GM19463 (cell line): ENCODE data around the gene SPTBN1.
"Not testable (repeated sequence)": the region's sequence is repeated elsewhere in the genome, so short reads cannot be mapped to it uniquely, and the experiment has no call there.

Experiments used
- ATAC-seq: cut with Tn5 transposase; IDR thresholded peaks from one replicate; pipeline ENCODE4 v1.9.1; 2021; ENCODE audit warnings: mild to moderate bottlenecking, moderate library complexity; ENCODE audit not compliant: unreplicated experiment

Gene SPTBN1

DNA sequence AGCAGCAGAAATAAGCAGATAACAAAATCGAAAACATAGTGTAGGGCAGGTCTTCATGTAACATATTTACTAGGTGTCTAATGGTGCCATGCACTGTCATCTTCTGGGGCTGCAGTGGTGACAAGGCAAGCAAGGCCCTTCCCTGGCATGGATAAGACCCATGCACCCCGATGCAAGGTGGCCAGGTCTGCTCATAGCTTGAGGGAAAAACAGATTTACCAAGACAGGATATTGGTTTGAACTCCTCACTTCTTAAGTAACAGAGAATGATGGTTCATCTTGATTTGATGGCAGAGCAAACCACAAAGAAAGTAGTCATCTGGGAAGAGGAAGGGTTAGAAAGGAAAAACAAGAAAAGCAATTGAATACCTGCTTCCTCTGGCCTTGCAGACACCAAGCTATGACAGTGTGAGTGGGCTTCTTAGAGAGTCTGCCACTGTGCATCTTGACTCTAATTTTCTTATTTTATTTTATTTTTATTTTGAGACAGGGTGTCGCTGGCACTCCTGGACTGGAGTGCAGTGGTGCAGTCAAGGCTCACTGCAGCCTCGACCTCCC, 231.5 kb downstream of the SPTBN1 start:
- no peak for ATAC-seq

DNA sequence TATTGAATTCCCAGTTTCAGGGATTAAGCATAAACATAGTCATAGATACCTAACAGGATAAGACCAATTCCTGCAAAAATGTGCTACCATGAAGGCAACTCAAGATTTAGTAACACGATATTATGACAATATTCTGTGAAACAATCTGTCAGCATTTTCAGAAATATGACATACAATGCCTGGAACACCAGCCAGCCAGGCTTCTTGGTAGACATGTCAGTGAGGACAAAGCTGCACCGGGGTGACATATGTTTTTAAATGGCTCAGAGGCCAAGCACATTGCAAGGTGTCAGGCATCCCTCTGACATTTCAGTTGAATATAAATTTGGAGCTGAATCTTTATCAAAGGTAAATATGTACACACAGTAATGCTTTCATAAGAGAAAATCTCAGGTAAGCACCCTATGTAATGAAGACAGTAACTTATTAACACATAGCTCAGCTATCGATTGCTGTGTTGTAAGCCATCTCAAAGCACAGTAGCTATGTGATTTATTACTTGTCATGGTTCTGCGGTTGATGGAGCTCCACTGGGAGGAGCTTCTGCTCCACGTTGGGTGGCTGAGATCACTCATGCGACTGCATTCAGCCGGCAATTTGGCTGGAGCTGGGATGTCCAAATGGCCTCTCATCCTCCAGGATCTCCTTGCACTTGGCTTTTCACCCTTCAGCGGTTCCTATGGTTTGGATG, 235.5 kb downstream of the SPTBN1 start:
- no peak for ATAC-seq

DNA sequence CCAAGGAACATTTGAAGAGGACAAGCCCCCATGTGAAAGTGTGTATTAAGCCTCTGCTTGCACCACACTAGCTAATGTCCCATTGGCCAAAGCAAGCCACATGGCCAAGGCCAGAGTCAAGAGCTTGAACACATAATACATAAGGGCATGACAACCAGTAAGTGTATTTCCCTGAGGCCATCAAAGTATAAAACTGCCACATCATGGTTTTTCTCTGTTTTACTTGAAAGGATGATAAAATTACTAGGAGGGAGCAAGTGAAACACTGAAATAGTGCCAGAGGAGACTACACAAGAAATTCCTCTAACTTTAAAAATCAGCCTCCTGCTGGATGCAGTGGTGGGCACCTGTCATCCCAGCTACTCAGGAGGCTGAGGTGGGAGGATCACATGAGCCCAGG, 236.4 kb downstream of the SPTBN1 start:
- no peak for ATAC-seq

DNA sequence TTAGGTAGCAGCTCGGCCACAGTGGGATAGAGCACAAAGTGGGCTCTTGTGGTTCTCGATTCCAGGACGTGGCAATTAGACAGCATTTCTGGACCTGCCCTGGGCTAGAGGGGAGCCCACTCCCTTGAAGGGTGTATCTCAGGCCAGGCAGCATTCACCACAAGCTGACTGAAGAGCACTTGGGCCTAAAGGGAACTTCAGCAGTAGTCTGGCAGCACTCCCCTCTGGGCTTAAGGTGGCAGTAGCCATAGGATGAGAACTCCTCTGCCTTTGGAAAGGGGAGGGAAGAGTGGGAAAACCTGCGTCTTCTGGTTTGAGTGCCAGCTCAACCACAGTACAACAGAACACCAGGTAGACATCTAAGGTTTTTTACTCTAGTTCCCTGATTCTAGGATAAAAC, 239.3 kb downstream of the SPTBN1 start:
- no peak for ATAC-seq

DNA sequence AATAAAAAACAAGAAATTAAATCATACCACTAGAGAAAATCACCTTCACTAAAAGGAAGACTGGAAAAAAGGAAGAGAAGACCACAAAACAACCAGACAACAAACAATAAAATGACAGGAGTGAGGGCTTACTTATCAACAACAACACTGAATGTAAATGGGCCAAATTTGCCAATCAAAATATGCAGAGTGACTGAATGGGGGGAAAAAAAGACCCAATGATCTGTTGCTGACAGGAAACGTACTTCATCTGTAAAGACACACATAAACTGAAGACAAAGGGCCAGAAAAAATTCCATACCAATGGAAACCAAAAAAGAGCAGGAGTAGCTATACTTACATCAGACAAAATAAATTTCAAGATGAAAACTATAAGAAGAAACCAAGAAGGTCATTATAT, 241.8 kb downstream of the SPTBN1 start:
- ATAC-seq = no peak

DNA sequence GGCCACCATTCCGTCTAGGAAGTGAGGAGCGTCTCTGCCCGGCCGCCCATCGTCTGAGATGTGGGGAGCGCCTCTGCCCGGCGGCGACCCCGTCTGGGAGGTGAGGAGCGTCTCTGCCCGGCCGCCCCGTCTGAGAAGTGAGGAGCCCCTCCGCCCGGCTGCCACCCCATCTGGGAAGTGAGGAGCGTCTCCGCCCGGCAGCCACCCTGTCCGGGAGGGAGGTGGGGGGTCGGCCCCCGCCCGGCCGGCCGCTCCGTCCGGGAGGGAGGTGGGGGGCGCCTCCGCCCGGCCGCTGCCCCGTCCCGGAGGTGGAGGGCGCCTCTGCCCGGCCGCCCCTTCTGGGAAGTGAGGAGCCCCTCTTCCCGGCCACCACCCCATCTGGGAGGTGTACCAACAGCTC, 242.8 kb downstream of the SPTBN1 start:
- ATAC-seq = not testable (repeated sequence)

DNA sequence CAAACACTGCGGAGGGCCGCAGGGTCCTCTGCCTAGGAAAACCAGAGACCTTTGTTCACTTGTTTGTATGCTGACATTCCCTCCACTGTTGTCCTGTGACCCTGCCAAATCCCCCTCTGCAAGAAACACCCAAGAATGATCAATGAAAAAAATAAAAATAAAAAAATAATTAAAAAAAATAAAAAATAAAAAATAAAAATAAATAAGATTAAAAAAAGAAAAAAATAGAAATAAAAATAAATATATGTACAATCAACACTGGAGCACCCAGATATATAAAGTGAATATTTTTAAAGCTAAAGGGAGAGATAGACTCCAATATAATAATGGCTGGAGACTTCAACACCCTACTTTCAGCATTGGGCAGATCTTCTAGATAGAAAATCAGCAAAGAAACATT, 243.5 kb downstream of the SPTBN1 start:
- no peak for ATAC-seq

DNA sequence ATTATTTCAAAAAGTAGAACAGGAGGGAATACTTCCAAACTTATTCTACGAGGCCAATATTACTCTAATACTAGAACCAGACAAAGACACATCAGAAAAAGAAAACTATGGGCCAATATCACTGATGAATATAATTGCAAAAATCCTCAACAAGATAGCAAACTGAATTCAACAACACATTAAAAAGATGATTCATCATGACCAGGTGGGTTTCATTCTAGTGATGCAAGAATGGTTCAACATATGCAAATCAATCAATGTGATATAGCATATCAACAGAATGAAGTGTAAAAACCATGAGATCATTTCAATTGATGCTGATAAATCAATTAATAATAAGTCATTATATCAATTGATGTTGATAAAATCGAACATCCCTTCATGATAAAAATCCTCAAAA, 244.9 kb downstream of the SPTBN1 start:
- no peak for ATAC-seq

DNA sequence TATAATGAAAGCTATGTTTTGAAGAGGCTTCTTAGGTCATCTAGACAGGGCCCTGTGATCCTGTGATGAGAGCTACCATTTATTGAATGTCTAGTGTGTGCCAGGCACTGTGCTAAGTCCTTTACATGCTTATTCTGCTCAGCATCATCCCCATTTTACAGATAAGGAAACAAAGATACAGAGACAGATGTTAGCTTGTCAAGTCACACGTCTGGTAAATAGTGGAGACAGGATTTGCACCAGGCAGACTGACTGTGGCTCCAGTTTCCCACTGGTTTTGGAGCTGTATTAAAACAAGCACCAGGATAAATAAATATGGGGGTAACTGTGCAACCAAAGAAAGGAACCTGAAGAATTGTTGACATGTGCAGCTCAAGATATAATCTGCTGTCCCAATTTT, 248.1 kb downstream of the SPTBN1 start:
- ATAC-seq = no peak

DNA sequence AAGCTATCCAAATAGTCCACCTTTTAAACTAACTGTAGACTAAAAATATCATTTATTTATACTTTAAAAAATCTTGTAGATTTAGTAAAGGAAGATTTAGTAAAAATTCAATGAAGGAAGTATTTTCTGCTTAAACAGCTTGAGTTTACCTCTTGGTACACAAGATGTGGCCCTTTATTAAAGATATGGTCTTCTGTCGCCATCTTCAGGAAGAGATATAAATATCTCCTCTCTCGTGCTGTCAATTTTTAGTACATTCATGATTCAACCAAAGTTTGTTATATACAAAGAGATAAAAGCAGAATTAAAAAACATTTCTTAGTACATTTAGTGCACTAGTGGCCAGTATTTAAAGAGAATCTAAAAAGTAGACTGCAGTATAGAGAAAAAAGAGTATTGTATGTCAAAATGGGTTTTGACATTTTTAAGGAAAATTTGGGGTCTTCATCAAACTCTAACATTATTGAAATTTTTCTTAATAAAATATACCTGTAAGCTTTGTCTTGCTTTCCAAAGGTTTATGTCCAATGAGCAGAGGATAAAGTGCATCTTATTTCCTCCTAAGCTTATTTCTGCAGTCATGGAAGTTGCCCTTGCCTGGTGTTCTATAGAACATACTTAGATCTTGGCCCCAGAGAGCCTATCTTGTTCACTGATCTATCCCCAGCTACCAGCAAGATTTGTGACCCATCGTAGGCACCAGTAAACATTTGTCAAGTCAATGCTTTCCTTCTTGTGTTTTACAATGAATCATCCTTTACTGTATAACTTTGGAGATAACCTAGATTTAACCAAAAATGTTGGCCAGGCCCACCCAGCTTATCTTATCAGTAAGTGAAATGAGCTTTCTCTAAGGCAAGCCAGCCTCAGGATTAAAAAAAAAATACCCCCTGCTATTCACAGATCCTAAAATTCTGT, 248.8 kb downstream of the SPTBN1 start:
- no peak for ATAC-seq

DNA sequence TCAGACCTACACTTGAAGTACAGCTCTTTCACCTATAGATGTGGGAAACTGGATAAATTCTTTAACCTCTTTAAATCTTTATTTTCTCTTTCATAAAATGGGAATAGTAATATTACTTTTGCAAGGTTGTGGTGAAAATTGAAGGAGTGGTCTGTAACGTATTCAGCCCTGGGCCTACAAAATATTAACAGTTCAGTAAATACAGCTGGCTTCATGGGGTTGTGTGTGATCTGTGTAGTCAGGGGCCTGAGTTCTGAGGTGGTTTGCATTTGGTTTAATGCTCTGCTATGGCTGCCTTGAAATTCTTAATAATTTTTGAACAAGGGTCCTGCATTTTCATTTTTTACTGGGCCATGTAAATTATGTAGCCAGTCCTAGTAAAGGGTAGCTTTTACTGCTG, 250.5 kb downstream of the SPTBN1 start:
- ATAC-seq = no peak

DNA sequence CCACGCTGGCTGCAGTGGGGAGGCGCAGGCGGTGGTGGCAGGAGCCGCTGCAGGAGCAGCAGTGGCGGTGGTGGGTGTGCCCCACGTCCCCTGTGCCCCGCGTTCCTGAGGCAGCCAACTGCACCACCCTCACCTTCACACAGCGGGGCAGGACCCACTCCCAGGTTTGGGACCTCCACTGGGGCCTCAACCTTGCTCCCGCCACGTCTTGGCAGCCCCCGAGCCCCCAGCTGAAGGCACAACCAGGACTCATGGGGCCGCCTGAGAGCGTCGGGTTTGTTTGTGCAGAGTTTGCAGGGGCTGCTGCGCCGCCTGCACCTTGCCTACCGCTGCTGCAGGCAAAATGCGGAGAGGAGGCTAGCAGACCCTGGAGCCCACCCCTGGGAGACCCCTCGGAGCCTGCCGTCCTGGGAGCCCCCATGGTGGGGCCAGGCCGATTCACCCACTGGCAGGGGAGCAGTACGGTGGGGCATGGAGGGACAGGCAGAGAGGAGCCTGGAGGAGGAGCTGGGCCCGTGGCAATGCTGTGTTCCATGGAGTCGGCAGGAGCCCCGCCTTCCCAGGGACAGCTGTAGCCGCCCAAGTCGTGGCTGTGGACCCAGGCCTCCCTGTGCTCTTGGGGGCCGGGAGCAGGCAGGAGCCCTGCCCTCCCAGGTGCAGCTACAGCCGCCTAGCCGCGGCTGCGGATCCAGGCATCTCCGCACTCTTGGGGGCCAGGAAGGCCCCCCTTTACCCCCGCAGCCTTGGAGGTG, 252.6 kb downstream of the SPTBN1 start:
- peak; percentile 27 for ATAC-seq

DNA sequence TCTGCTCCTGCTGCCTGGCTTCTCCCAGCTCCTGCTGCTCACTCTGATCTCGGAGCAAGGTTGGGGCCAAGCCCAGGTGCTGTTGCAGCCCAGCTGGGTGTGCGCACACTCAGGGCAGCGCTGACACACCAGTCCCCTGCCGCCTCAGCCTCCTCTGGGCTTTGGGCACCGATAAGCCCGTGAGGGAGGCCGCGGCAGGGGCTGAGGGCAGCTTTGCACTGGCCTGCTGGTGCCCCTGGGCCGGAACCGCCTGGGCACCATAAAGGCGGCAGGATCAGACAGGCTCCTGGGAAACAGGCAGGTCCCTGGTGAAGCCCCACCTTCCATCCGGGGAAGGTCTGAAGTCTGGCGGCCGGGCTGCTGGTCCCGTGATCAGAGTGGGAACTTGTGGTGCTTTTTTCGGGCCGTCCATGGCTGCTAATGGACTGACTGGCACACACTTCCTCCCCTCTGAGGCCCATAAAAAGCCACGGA, 253.2 kb downstream of the SPTBN1 start:
- ATAC-seq = peak; percentile 35

DNA sequence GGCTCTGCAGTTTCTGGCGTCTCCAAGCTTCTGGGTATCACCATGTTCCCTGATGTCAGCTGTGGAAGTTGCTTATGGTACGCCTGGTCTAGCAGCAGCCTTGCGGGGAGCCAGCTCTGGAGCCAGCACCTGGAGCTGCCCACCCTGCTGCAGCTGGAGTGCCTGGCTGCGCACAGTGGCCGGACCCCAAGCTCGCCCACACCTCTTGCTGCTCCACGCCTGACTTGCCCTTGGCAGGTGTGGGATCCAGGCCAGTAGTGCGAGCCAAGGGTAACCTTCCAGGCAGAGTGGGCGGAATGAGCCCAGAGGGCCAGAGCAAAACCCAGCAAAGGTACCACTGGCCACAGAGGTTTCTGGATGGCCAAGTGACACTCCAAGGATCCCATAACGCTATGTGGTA, 254.1 kb downstream of the SPTBN1 start:
- ATAC-seq = no peak

DNA sequence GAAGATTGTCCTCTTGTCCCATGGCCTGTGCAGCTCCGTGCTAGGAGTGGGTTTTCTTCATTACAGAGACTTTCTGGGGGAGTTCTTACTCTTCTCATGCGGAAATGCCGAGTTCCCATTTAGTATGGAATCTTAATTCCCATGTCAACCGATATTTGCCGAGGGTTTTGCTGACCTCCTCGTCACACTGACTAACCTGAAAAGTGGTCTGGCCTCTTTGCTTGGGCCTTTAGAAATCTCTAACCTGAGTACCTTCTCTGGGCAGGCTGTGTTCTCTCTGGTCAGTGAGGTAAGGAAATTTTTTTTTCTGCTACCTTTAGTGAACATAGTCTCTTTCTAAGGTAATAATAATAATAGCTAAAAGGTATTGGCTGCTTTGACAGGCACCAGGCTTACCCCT, 256.4 kb downstream of the SPTBN1 start:
- ATAC-seq = no peak

DNA sequence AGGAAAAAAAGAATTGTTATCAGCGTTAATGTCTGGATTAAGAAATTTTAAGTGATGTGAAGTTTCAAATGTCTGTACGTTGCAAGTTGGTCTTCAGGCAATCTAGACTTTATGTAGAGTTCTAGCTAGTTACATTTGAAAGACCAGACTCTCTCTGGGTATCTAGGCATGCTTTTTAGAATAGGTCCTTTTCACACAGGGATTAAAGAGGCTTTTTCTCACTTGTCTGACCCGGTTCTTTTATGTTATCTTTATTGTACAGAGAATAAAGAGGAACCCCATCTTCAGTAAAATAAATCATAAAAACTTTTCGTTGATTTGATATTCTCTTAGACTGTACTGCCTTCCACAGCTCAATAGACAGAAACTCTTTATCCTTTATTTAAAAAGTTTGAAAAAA, 258.9 kb downstream of the SPTBN1 start:
- no peak for ATAC-seq

DNA sequence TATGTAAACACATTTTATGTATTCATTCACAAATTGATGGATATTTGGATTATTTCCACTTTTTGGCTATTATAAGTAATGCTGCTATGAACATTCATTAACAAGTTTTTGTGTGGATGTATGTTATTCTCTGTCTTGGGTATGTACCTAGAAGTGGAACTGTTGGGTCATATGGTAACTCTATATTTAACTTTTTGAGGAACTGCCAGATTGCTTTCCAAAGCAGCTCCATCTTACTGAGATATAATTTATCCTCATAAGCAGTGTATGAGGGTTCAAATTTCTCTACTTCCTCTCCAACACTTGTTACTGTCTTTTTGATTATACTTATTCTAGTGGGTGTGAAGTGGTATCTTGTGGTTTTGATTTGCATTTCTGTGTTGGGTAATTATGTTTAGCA, 260.2 kb downstream of the SPTBN1 start:
- no peak for ATAC-seq

DNA sequence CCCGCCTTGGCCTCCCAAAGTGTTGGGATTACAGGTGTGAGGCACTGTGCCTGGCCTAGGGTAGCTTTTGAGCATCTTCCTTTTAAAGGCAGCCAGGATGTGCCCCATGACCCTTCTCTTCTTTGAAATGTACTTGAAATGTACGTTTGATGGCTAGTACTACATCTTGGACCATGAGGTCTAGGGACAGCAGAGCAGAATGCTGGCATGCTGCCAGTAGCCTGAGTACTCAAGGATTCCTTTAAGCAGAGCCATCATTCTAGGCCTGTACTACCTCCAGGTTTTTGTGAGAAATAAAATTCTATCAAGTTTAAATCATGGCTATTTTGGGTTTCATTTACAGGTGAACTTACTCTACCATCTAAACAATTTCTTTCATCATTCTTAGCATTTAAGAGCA, 264.4 kb downstream of the SPTBN1 start:
- no peak for ATAC-seq
